H9 (cell line): ENCODE results near the gene UTP4. TPM values are rescaled to one million over a fixed set of nuclear protein-coding genes. Genes with fewer than 3 reads are reported as not detected.

Source experiments
- DNase-seq: peaks from one replicate; pipeline ENCODE4 v3.0.0-alpha.2; 2017
- H2AFZ ChIP-seq: one replicate; pipeline ENCODE4 v1.6.1; 2013; ENCODE audit warnings: mild to moderate bottlenecking, low read length, control low read depth, moderate library complexity
- H2AK5ac ChIP-seq: 2 replicates; pipeline ENCODE4 v1.6.1; 2013; ENCODE audit warnings: low read length, control low read depth, mixed read lengths; ENCODE audit not compliant: insufficient read length
- H2BK120ac ChIP-seq: one replicate; pipeline ENCODE4 v1.6.1; 2013; ENCODE audit warnings: low read depth, mild to moderate bottlenecking, low read length, control low read depth, inconsistent platforms; ENCODE audit not compliant: poor library complexity, severe bottlenecking
- H2BK12ac ChIP-seq: 2 replicates; pipeline ENCODE4 v1.6.1; 2013; ENCODE audit warnings: low read length, control low read depth, mixed read lengths, low read depth; ENCODE audit not compliant: insufficient read length
- H2BK15ac ChIP-seq: 2 replicates; pipeline ENCODE4 v1.6.1; 2013; ENCODE audit warnings: low read depth, low read length, control low read depth
- H2BK20ac ChIP-seq: one replicate; pipeline ENCODE4 v1.6.1; 2013; ENCODE audit warnings: low read depth, mild to moderate bottlenecking, low read length, control low read depth, inconsistent platforms; ENCODE audit not compliant: poor library complexity, severe bottlenecking
- H2BK5ac ChIP-seq: 2 replicates; pipeline ENCODE4 v1.6.1; 2013; ENCODE audit warnings: low read length, control low read depth, mixed read lengths; ENCODE audit not compliant: insufficient read length
- H3K14ac ChIP-seq: 2 replicates; pipeline ENCODE4 v1.6.1; 2013; ENCODE audit warnings: low read length, control low read depth; ENCODE audit not compliant: insufficient read depth
- H3K18ac ChIP-seq: 2 replicates; pipeline ENCODE4 v1.6.1; 2013; ENCODE audit warnings: low read depth, mild to moderate bottlenecking, mixed read lengths, low read length, control low read depth; ENCODE audit not compliant: insufficient read length
- H3K23ac ChIP-seq: 2 replicates; pipeline ENCODE4 v1.6.1; 2013; ENCODE audit warnings: low read length, control low read depth, mixed read lengths, low read depth; ENCODE audit not compliant: insufficient read length
- H3K23me2 ChIP-seq: 2 replicates; pipeline ENCODE4 v1.6.1; 2013; ENCODE audit warnings: low read depth, mild to moderate bottlenecking, mixed read lengths, low read length, control low read depth; ENCODE audit not compliant: insufficient read length, poor library complexity, severe bottlenecking
- H3K27ac ChIP-seq: 2 replicates; pipeline ENCODE4 v1.5.1; 2013; ENCODE audit warnings: low read length, control low read depth, mixed read lengths, low read depth; ENCODE audit not compliant: insufficient read length
- H3K27me3 ChIP-seq: 2 replicates; pipeline ENCODE4 v1.6.1; 2013; ENCODE audit warnings: low read length, control low read depth, inconsistent platforms; ENCODE audit not compliant: insufficient read depth
- H3K4ac ChIP-seq: 2 replicates; pipeline ENCODE4 v1.6.1; 2013; ENCODE audit warnings: low read depth, mild to moderate bottlenecking, control low read depth, inconsistent platforms, low read length, moderate library complexity
- H3K4me1 ChIP-seq: 2 replicates; pipeline ENCODE4 v1.6.1; 2013; ENCODE audit warnings: low read length, control low read depth, inconsistent platforms; ENCODE audit not compliant: insufficient read depth
- H3K4me2 ChIP-seq: 2 replicates; pipeline ENCODE4 v1.6.1; 2013; ENCODE audit warnings: low read length, control low read depth, mixed read lengths; ENCODE audit not compliant: insufficient read length, insufficient read depth
- H3K56ac ChIP-seq: 2 replicates; pipeline ENCODE4 v1.6.1; 2013; ENCODE audit warnings: low read depth, mild to moderate bottlenecking, mixed read lengths, low read length, control low read depth; ENCODE audit not compliant: insufficient read length
- H3K79me1 ChIP-seq: 2 replicates; pipeline ENCODE4 v1.6.1; 2013; ENCODE audit warnings: low read depth, mild to moderate bottlenecking, moderate library complexity, low read length, control low read depth, inconsistent platforms; ENCODE audit not compliant: insufficient read depth, poor library complexity, severe bottlenecking
- H3K79me2 ChIP-seq: 2 replicates; pipeline ENCODE4 v1.6.1; 2013; ENCODE audit warnings: low read length, control low read depth, inconsistent platforms; ENCODE audit not compliant: insufficient read depth
- H3K9ac ChIP-seq: 2 replicates; pipeline ENCODE4 v1.6.1; 2013; ENCODE audit warnings: low read length, control low read depth, mixed read lengths; ENCODE audit not compliant: insufficient read length; ENCODE audit errors: extremely low read depth
- H3K9me3 ChIP-seq: one replicate; pipeline ENCODE4 v1.6.1; 2013; ENCODE audit warnings: low read depth, low read length, inconsistent platforms; ENCODE audit not compliant: control insufficient read depth
- H3T11ph ChIP-seq: one replicate; pipeline ENCODE4 v1.6.1; 2013; ENCODE audit warnings: mild to moderate bottlenecking, low read length, control low read depth, inconsistent platforms
- H4K20me1 ChIP-seq: one replicate; pipeline ENCODE4 v1.6.1; 2013; ENCODE audit not compliant: control insufficient read depth, insufficient read length, insufficient read depth
- H4K5ac ChIP-seq: 2 replicates; pipeline ENCODE4 v1.6.1; 2013; ENCODE audit warnings: low read depth, mild to moderate bottlenecking, mixed read lengths, low read length, control low read depth; ENCODE audit not compliant: insufficient read length
- H4K8ac ChIP-seq: replicated peaks from 2 replicates; pipeline ENCODE4 v1.6.1; 2013; ENCODE audit warnings: low read length, control low read depth, mixed read lengths, low read depth; ENCODE audit not compliant: insufficient read length
- H4K91ac ChIP-seq: 2 replicates; pipeline ENCODE4 v1.6.1; 2013; ENCODE audit warnings: low read depth, mild to moderate bottlenecking, moderate library complexity, mixed read lengths, low read length, control low read depth; ENCODE audit not compliant: insufficient read length
- H3K27ac Mint-ChIP-seq, 3 experiments: 2 replicates in 2 of 3; 3 replicates in 1 of 3; pipeline ENCODE4 v1.8.0; 2020 to 2021; ENCODE audit warnings: mixed read lengths in 3 of 3, mild to moderate bottlenecking in 1 of 3, moderate library complexity in 1 of 3
- H3K27me3 Mint-ChIP-seq: 2 replicates; pipeline ENCODE4 v1.8.0; 2021; ENCODE audit warnings: low read depth, mild to moderate bottlenecking, moderate library complexity, mixed read lengths
- H3K36me3 Mint-ChIP-seq, 3 experiments: 2 replicates in 2 of 3; 3 replicates in 1 of 3; pipeline ENCODE4 v1.8.0; 2020 to 2021; ENCODE audit warnings: low read depth in 3 of 3, mixed read lengths in 3 of 3; ENCODE audit not compliant: insufficient read depth in 1 of 3
- H3K4me1 Mint-ChIP-seq, 2 experiments: 2 replicates each; pipeline ENCODE4 v1.8.0; 2020; ENCODE audit warnings: mixed read lengths in 2 of 2
- H3K4me3 Mint-ChIP-seq, 2 experiments: 2 replicates in 1 of 2; 3 replicates in 1 of 2; pipeline ENCODE4 v1.8.0; 2020 to 2021; ENCODE audit warnings: mild to moderate bottlenecking in 2 of 2, mixed read lengths in 2 of 2, moderate library complexity in 1 of 2
- H3K9me3 Mint-ChIP-seq, 2 experiments: 2 replicates in 1 of 2; 3 replicates in 1 of 2; pipeline ENCODE4 v1.8.0; 2020; ENCODE audit warnings: mild to moderate bottlenecking in 2 of 2, mixed read lengths in 2 of 2, moderate library complexity in 1 of 2
- CTCF ChIP-seq: fragments of 200-600 bp; sonication (generic); conservative IDR thresholded peaks from 3 replicates; pipeline ENCODE4 v1.8.0; 2021; ENCODE audit warnings: antibody characterized with exemption, mild to moderate bottlenecking
- WGBS: extraction: QIAGEN DNeasy Blood & Tissue Kit; methylation state at CpG from one replicate; pipeline ENCODE4 v1.1.7; 2013; ENCODE audit warnings: missing lambda C conversion rate, low lambda C conversion rate, mixed read lengths; ENCODE audit not compliant: insufficient read length; ENCODE audit errors: extremely low coverage; 5-methylcytosine and 5-hydroxymethylcytosine counted together
- total RNA-seq: library from RNA; stranded (reverse); gene quantifications from 2 replicates; pipeline ENCODE4 v1.2.1, GENCODE V29; 2021

The UTP4 gene
- total RNA-seq, 1 experiment from 2014 or later: 94.0 TPM

- no peak overlapping the region for H4K5ac ChIP-seq
- H3K56ac ChIP-seq: no peak overlapping the region
- Mint-ChIP-seq H3K4me3 (no peak overlapping the region), H3K27me3 (no peaks in the 10 kb centered on the region), H3K27ac (peak overlapping the region in 1 of 3 experiments; percentile 77; a peak in 1 of 7 replicates), H3K36me3 (peaks cover 83 to 97% (median 87%) of the 10 kb centered on the region in 3 experiments), H3K4me1 (peaks cover 3 to 15% of the 10 kb centered on the region in 2 experiments; a peak in 2 of 4 replicates), H3K9me3 (no peaks in the 10 kb centered on the region; a peak in 2 of 5 replicates)
- no peak overlapping the region for H2BK120ac ChIP-seq
- H2BK20ac ChIP-seq: no peak overlapping the region
- H3K14ac ChIP-seq: no peak overlapping the region
- no peaks in the 10 kb centered on the region for H3K9me3 ChIP-seq
- H2BK15ac ChIP-seq: no peak overlapping the region
- H3T11ph ChIP-seq: no peak overlapping the region
- no peak for TF ChIP-seq CTCF
- WGBS: no CpG with 5 or more reads among the region's 5 CpGs
- H3K79me2 ChIP-seq: no peaks in the 10 kb centered on the region; the same call in 1 of the 2 replicates
- no peak overlapping the region for H3K23ac ChIP-seq
- no peaks in the 10 kb centered on the region for H3K79me1 ChIP-seq
- no peaks in the 10 kb centered on the region for H3K27me3 ChIP-seq
- H2BK12ac ChIP-seq: no peak overlapping the region
- no peak overlapping the region for H3K18ac ChIP-seq
- DNase-seq: no peak
- no peaks in the 10 kb centered on the region for H3K4me1 ChIP-seq
- no peak overlapping the region for H2AFZ ChIP-seq
- no peak overlapping the region for H3K27ac ChIP-seq
- H3K4me2 ChIP-seq: no peak overlapping the region
- no peak overlapping the region for H2AK5ac ChIP-seq
- H3K4ac ChIP-seq: no peak overlapping the region
- H3K9ac ChIP-seq: no peak overlapping the region
- H4K8ac ChIP-seq: no peak overlapping the region
- no peaks in the 10 kb centered on the region for H3K23me2 ChIP-seq
- no peak overlapping the region for H2BK5ac ChIP-seq
- H4K20me1 ChIP-seq: no peaks in the 10 kb centered on the region
- H4K91ac ChIP-seq: no peak overlapping the region
Observed at GRCh38 chr16:69115361-69115760, 17.1 kb upstream of the UTP4 start.
